Measurements from ENCODE around the gene RSPH9.

The RSPH9 gene

DNA sequence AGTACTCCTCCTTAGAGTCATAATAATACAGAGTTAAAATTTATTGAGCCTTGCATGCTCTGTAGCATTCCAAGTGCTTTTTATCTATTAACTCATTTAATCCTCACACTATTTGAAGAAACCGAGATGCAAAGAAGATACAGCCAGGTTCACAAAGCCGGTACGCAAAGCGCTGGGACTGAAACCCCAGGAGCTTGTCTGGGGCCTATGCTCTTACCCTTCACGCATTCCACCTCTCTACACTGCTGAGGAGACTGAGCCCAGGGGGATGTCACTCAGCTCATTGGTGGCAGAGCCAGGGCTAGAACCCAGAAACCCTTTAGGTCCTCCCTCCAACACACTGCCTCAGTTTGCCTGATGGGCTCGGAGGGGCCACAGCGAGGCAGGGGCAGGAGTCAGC lies 62.4 kb downstream of the RSPH9 start:
- H3K36me3 ChIP-seq (ENCODE audit: control insufficient read depth, insufficient read depth, low read length): no peaks in the 10 kb centered on the region
- no peak overlapping the region for H3K4me3 ChIP-seq (ENCODE audit: low read depth, low read length)
- H3K9me3 ChIP-seq (ENCODE audit: control insufficient read depth, insufficient read depth, low read depth, low read length): no peaks in the 10 kb centered on the region
- H3K9ac ChIP-seq (ENCODE audit: low read length): no peak overlapping the region
- H3K27me3 ChIP-seq (ENCODE audit: control insufficient read depth, insufficient read depth, low read length): no peaks in the 10 kb centered on the region
- H3K27ac ChIP-seq (ENCODE audit: low read depth, low read length): no peak overlapping the region
- H3K4me1 ChIP-seq (ENCODE audit: control insufficient read depth, insufficient read depth, low read length): peaks cover 43% of the 10 kb centered on the region

DNA sequence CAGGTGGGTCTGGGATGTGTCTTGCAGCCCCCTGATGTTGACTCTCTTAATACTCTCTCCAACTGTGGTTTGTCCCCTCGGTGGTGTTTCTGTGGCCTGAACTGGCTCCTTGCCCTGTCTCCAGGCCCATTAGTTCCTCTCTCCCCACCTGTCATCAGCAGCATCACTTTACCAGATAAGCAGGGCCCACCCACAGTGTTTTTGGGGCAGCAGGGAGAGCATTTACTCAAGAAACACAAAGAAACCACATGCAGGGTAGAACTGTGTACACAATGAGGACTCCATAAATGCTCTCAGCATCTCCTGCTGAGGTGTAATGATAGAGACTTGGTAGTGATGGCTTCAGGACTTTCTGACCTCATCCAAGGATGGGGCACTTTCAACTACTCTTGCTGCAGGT lies 62.9 kb downstream of the RSPH9 start:
- Histone ChIP-seq H3K27ac (ENCODE audit: low read depth, low read length) (no peak overlapping the region), H3K27me3 (ENCODE audit: control insufficient read depth, insufficient read depth, low read length) (no peaks in the 10 kb centered on the region)

GRCh38 chr6:43708860-43709653 lies 64.2 kb downstream of the RSPH9 start:
- Histone ChIP-seq H3K27ac (ENCODE audit: low read depth, low read length) (no peak overlapping the region), H3K9me3 (ENCODE audit: control insufficient read depth, insufficient read depth, low read depth, low read length) (no peaks in the 10 kb centered on the region), H3K36me3 (ENCODE audit: control insufficient read depth, insufficient read depth, low read length) (no peaks in the 10 kb centered on the region), H3K27me3 (ENCODE audit: control insufficient read depth, insufficient read depth, low read length) (no peaks in the 10 kb centered on the region), H3K4me3 (ENCODE audit: low read depth, low read length) (no peak overlapping the region), H3K4me1 (ENCODE audit: control insufficient read depth, insufficient read depth, low read length) (peaks cover 30% of the 10 kb centered on the region), H3K9ac (ENCODE audit: low read length) (no peak overlapping the region)

More for the DNA sequence above, 62.9 kb downstream of the RSPH9 start:
- Histone ChIP-seq H3K9me3 (ENCODE audit: control insufficient read depth, insufficient read depth, low read depth, low read length) (no peaks in the 10 kb centered on the region), H3K4me3 (ENCODE audit: low read depth, low read length) (no peak overlapping the region), H3K4me1 (ENCODE audit: control insufficient read depth, insufficient read depth, low read length) (peaks cover 40% of the 10 kb centered on the region), H3K36me3 (ENCODE audit: control insufficient read depth, insufficient read depth, low read length) (no peaks in the 10 kb centered on the region), H3K9ac (ENCODE audit: low read length) (no peak overlapping the region)

GRCh38 chr6:43709654-43710303 lies 64.9 kb downstream of the RSPH9 start:
- H3K9me3 ChIP-seq (ENCODE audit: control insufficient read depth, insufficient read depth, low read depth, low read length): no peaks in the 10 kb centered on the region
- H3K27ac ChIP-seq (ENCODE audit: low read depth, low read length): no peak overlapping the region
- no peaks in the 10 kb centered on the region for H3K36me3 ChIP-seq (ENCODE audit: control insufficient read depth, insufficient read depth, low read length)
- no peaks in the 10 kb centered on the region for H3K27me3 ChIP-seq (ENCODE audit: control insufficient read depth, insufficient read depth, low read length)
- H3K4me3 ChIP-seq (ENCODE audit: low read depth, low read length): no peak overlapping the region
- H3K4me1 ChIP-seq (ENCODE audit: control insufficient read depth, insufficient read depth, low read length): peaks cover 32% of the 10 kb centered on the region
- H3K9ac ChIP-seq (ENCODE audit: low read length): no peak overlapping the region

DNA sequence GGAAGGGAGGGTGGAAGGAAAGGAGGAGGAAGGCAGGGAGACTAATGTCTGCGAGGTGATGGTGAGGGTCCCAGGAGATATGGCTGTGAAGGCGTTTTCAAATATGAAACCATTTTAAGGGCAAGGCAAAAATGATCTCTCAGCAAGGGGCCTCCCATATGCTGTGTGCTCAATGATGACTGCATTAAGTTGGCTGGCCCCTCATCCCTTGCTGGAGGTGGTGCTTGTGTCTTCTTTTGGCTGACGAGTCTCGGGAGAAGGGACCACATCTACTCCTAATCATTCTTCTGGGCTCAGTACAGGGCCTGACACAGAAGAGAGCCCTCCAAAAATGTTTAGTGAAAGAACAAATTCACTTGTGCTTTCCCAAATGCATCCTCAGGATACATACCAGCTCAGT lies 65.7 kb downstream of the RSPH9 start:
- Histone ChIP-seq H3K27me3 (ENCODE audit: control insufficient read depth, insufficient read depth, low read length) (no peaks in the 10 kb centered on the region), H3K4me1 (ENCODE audit: control insufficient read depth, insufficient read depth, low read length) (peaks cover 27% of the 10 kb centered on the region)

GRCh38 chr6:43712579-43712978 lies 67.7 kb downstream of the RSPH9 start:
- Histone ChIP-seq H3K9ac (ENCODE audit: low read length) (no peak overlapping the region), H3K27ac (ENCODE audit: low read depth, low read length) (no peak overlapping the region), H3K36me3 (ENCODE audit: control insufficient read depth, insufficient read depth, low read length) (no peaks in the 10 kb centered on the region), H3K9me3 (ENCODE audit: control insufficient read depth, insufficient read depth, low read depth, low read length) (no peaks in the 10 kb centered on the region), H3K4me1 (ENCODE audit: control insufficient read depth, insufficient read depth, low read length) (peaks cover 15% of the 10 kb centered on the region), H3K27me3 (ENCODE audit: control insufficient read depth, insufficient read depth, low read length) (no peaks in the 10 kb centered on the region), H3K4me3 (ENCODE audit: low read depth, low read length) (no peak overlapping the region)

More for the DNA sequence above, 65.7 kb downstream of the RSPH9 start:
- Histone ChIP-seq H3K9ac (ENCODE audit: low read length) (no peak overlapping the region), H3K9me3 (ENCODE audit: control insufficient read depth, insufficient read depth, low read depth, low read length) (no peaks in the 10 kb centered on the region), H3K36me3 (ENCODE audit: control insufficient read depth, insufficient read depth, low read length) (no peaks in the 10 kb centered on the region), H3K27ac (ENCODE audit: low read depth, low read length) (no peak overlapping the region), H3K4me3 (ENCODE audit: low read depth, low read length) (no peak overlapping the region)

GRCh38 chr6:43713643-43714310 lies 68.9 kb downstream of the RSPH9 start:
- Histone ChIP-seq H3K9ac (ENCODE audit: low read length) (no peak overlapping the region), H3K9me3 (ENCODE audit: control insufficient read depth, insufficient read depth, low read depth, low read length) (no peaks in the 10 kb centered on the region), H3K27me3 (ENCODE audit: control insufficient read depth, insufficient read depth, low read length) (no peaks in the 10 kb centered on the region), H3K4me3 (ENCODE audit: low read depth, low read length) (no peak overlapping the region), H3K36me3 (ENCODE audit: control insufficient read depth, insufficient read depth, low read length) (no peaks in the 10 kb centered on the region), H3K4me1 (ENCODE audit: control insufficient read depth, insufficient read depth, low read length) (peaks cover 12% of the 10 kb centered on the region), H3K27ac (ENCODE audit: low read depth, low read length) (no peak overlapping the region)

DNA sequence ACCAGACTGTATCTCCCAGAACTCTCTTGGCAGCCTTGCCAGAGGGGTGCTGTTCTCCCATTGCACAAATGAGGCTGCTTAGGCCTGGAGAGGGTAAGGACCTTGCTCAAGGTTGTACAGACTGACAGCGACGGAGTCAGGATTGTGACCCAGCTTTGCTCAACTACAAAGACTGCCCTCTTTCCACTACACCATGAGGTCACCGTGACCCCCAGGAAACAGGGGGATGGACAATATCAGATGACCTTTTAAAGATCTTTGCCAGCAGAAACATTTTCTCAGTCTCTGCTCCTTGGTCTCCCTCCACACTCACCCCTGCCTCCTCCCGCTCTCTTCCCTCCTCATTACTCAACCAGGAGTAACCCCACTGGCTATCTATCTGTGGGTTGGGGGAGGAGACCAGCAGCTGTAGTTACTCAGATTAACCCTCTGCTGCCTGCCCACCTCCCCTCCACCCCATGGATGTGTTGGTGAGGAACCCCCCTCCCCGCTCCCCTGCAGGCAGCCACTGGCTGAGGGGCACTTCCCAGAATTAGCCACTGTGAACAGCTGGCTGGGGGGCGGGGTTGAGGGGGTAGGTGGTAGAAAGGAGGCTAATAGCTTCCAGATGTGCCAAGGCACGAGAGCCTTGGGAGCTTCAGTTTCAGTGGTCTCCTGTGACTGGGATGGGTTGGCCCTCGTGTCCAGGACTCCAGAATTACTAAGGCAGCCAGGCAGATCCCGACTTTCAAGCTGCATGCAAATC lies 69.6 kb downstream of the RSPH9 start:
- no peak overlapping the region for H3K27ac ChIP-seq (ENCODE audit: low read depth, low read length)
- no peak overlapping the region for H3K4me3 ChIP-seq (ENCODE audit: low read depth, low read length)
- no peaks in the 10 kb centered on the region for H3K27me3 ChIP-seq (ENCODE audit: control insufficient read depth, insufficient read depth, low read length)
- peaks cover 12% of the 10 kb centered on the region for H3K4me1 ChIP-seq (ENCODE audit: control insufficient read depth, insufficient read depth, low read length)
- H3K9me3 ChIP-seq (ENCODE audit: control insufficient read depth, insufficient read depth, low read depth, low read length): no peaks in the 10 kb centered on the region
- no peaks in the 10 kb centered on the region for H3K36me3 ChIP-seq (ENCODE audit: control insufficient read depth, insufficient read depth, low read length)
- no peak overlapping the region for H3K9ac ChIP-seq (ENCODE audit: low read length)

GRCh38 chr6:43715056-43715788 lies 70.4 kb downstream of the RSPH9 start:
- no peak overlapping the region for H3K4me3 ChIP-seq (ENCODE audit: low read depth, low read length)
- peaks cover 9% of the 10 kb centered on the region for H3K4me1 ChIP-seq (ENCODE audit: control insufficient read depth, insufficient read depth, low read length)
- H3K9ac ChIP-seq (ENCODE audit: low read length): no peak overlapping the region
- H3K9me3 ChIP-seq (ENCODE audit: control insufficient read depth, insufficient read depth, low read depth, low read length): no peaks in the 10 kb centered on the region
- no peaks in the 10 kb centered on the region for H3K36me3 ChIP-seq (ENCODE audit: control insufficient read depth, insufficient read depth, low read length)
- H3K27ac ChIP-seq (ENCODE audit: low read depth, low read length): no peak overlapping the region
- H3K27me3 ChIP-seq (ENCODE audit: control insufficient read depth, insufficient read depth, low read length): no peaks in the 10 kb centered on the region

DNA sequence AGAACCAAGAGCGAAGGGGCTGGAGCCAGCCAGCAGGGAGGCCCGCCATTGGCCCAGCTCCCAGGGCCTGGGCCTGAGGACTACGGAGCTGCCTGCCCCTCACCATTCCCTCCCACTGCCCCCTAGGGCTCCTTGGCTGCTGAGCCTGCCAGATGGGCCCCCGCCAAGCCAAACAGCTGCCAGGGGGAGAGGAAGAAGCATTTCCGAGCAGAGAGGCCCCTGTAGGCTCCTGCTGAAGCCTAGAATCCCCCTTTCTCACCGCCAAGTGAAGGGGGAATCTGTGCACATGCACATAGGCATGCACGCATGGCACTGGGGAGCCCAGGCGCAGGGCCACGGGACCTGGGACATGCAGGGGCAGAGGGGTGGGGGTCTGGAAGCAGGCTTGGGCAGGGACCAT lies 71.3 kb downstream of the RSPH9 start:
- peaks cover 9% of the 10 kb centered on the region for H3K4me1 ChIP-seq (ENCODE audit: control insufficient read depth, insufficient read depth, low read length)
- H3K9ac ChIP-seq (ENCODE audit: low read length): no peak overlapping the region
- H3K4me3 ChIP-seq (ENCODE audit: low read depth, low read length): no peak overlapping the region

More for the DNA sequence above, 71.3 kb downstream of the RSPH9 start:
- no peaks in the 10 kb centered on the region for H3K9me3 ChIP-seq (ENCODE audit: control insufficient read depth, insufficient read depth, low read depth, low read length)
- H3K27ac ChIP-seq (ENCODE audit: low read depth, low read length): no peak overlapping the region
- H3K27me3 ChIP-seq (ENCODE audit: control insufficient read depth, insufficient read depth, low read length): no peaks in the 10 kb centered on the region
- no peaks in the 10 kb centered on the region for H3K36me3 ChIP-seq (ENCODE audit: control insufficient read depth, insufficient read depth, low read length)
